ENCODE data around the gene ZFYVE21.

DNA sequence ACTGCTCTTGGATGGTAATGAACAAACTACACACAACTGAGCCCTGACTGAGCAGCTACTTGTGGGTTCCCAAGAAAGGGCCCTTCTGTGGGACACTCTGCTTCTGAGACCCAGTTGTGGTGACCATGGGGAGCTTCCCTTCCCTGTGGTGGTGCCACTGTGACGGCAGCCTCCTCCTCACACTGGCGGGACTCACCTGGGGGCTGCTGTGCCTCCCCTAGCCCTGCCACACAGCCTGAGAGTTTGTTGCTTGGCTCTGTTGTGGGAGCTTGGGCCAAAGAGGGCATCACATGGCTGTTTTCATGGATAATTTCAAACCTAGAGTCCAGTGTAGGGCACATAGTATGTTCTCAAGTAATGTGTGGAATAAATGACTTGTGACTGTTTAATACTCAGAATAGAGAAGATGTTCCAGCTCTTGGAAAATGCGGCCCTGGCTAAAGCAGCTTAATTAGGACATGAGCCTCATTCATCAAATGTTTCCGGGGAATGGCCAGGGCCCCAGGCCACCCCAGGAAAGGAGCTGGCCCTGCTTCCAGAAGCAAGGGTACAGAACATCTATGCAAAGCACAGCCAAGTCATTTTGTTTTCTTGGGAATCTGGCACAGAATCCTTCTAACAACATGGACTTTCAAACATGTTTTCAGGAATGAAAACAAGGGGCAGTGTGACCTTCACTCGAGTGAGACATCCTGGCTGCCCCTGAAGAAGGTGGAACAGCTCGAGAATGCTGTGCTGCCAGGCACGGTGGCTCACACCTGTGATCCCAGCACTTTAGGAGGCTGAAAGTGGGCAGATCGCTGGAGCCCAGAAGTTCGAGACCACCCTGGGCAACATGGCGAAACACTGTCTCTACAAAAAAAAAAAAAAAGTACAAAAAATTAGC, 21.2 kb downstream of the ZFYVE21 start:
- TF ChIP-seq, protein P1, sequence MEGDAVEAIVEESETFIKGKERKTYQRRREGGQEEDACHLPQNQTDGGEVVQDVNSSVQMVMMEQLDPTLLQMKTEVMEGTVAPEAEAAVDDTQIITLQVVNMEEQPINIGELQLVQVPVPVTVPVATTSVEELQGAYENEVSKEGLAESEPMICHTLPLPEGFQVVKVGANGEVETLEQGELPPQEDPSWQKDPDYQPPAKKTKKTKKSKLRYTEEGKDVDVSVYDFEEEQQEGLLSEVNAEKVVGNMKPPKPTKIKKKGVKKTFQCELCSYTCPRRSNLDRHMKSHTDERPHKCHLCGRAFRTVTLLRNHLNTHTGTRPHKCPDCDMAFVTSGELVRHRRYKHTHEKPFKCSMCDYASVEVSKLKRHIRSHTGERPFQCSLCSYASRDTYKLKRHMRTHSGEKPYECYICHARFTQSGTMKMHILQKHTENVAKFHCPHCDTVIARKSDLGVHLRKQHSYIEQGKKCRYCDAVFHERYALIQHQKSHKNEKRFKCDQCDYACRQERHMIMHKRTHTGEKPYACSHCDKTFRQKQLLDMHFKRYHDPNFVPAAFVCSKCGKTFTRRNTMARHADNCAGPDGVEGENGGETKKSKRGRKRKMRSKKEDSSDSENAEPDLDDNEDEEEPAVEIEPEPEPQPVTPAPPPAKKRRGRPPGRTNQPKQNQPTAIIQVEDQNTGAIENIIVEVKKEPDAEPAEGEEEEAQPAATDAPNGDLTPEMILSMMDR (IDR thresholded peaks at IDR 0.05), result no peak
- TF ChIP-seq POLR2A (IDR thresholded peaks at IDR 0.05), result no peak
